Measurements from ENCODE around the gene PEDS1.

DNA sequence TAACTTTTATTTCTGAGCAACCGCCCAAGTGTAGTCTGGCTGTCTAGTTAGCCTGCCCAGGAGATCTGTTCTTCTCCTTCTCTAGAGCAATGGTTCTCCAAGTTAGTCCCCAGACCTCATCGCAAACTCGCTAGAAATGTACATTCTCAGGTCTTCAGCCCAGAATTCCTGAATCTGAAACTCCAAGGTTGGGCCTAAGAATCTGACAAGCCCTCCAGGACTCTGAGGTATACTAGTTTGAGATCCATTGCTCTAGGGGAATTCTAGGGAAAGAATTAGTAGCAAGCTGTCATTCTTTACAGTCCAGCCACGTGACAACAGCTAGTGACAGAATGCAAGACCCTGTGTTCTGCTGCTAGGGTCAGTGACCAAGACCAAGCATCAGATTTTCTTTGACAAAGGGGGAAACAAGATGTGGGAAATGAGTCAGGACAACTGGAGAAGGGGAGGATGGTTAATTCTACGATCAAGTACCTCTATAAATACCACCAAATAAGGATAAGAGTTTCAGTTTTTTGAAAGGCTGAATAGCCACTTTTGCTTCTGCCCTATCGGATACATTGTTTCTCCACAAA is 46.4 kb downstream of the PEDS1 start:
- TF ChIP-seq, protein P1, sequence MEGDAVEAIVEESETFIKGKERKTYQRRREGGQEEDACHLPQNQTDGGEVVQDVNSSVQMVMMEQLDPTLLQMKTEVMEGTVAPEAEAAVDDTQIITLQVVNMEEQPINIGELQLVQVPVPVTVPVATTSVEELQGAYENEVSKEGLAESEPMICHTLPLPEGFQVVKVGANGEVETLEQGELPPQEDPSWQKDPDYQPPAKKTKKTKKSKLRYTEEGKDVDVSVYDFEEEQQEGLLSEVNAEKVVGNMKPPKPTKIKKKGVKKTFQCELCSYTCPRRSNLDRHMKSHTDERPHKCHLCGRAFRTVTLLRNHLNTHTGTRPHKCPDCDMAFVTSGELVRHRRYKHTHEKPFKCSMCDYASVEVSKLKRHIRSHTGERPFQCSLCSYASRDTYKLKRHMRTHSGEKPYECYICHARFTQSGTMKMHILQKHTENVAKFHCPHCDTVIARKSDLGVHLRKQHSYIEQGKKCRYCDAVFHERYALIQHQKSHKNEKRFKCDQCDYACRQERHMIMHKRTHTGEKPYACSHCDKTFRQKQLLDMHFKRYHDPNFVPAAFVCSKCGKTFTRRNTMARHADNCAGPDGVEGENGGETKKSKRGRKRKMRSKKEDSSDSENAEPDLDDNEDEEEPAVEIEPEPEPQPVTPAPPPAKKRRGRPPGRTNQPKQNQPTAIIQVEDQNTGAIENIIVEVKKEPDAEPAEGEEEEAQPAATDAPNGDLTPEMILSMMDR (IDR thresholded peaks at IDR 0.05; ENCODE audit: low read length): no peak
- no peak for TF ChIP-seq EZH2 (IDR thresholded peaks at IDR 0.05; ENCODE audit: borderline replicate concordance, low read length)

All from OCI-LY1 (cell line).